ENCODE measurements around the gene MAP7D3. TPM values are rescaled to one million over a fixed set of nuclear protein-coding genes. Genes with fewer than 3 reads are reported as not detected.

MAP7D3 gene
- total and polyA plus RNA-seq, 2 of the 8 experiments (the other 6 are each of a cell fraction or from before 2014, with no cell fraction given) = 4.8 to 19.6 TPM

- DNase-seq (ENCODE audit: low read depth in 1 of 2, low spot score in 2 of 2) = no peak
- no peak overlapping the region for H2BK5ac ChIP-seq (ENCODE audit: low read depth, low read length)
These were observed 9.6 kb upstream of the MAP7D3 start for GRCh38 chrX:136260776-136261175.

More at GRCh38 chrX:136260776-136261175, 9.6 kb upstream of the MAP7D3 start:
- Histone ChIP-seq H4K5ac (ENCODE audit: insufficient read length, low read depth, low read length) (no peak overlapping the region), H3K9me3 (ENCODE audit: insufficient read depth in 2 of 2, low read depth in 1 of 2, low read length in 1 of 2) (no peaks in the 10 kb centered on the region), H3K4me1 (replicated peaks in 1 of 4; ENCODE audit: control insufficient read depth in 3 of 4, insufficient read depth in 4 of 4, low read length in 3 of 4) (no peaks in the 10 kb centered on the region), H4K20me1 (replicated peaks in 1 of 2; ENCODE audit: control insufficient read depth in 1 of 2, insufficient read depth in 2 of 2, low read length in 2 of 2) (no peaks in the 10 kb centered on the region), H2BK20ac (ENCODE audit: low read length) (no peak overlapping the region), H2BK15ac (ENCODE audit: low read length) (no peak overlapping the region), H2BK120ac (replicated peaks; ENCODE audit: low read depth, low read length) (no peak overlapping the region), H2BK12ac (ENCODE audit: low read depth, low read length) (no peak overlapping the region), H2AK5ac (ENCODE audit: low read depth, low read length) (no peak overlapping the region), H3K4ac (replicated peaks; ENCODE audit: insufficient read length, low read depth, low read length) (no peak overlapping the region), H3K14ac (ENCODE audit: insufficient read length) (no peak overlapping the region), H3K36me3 (ENCODE audit: control insufficient read depth in 2 of 4, insufficient read depth in 4 of 4, low read length in 3 of 4) (no peaks in the 10 kb centered on the region), H3K56ac (replicated peaks; ENCODE audit: insufficient read length, low read depth, low read length) (no peak overlapping the region), H2AFZ (ENCODE audit: low read length) (no peak overlapping the region), H3K18ac (ENCODE audit: extremely low read depth, low read length) (no peak overlapping the region), H3K4me2 (ENCODE audit: insufficient read depth in 1 of 2, low read depth in 2 of 2, low read length in 2 of 2) (no peak overlapping the region), H3K27me3 (replicated peaks in 1 of 4; ENCODE audit: control insufficient read depth in 3 of 4, extremely low read depth in 1 of 4, insufficient read depth in 3 of 4, low read length in 3 of 4) (no peaks in the 10 kb centered on the region), H4K91ac (replicated peaks; ENCODE audit: insufficient read length, low read length) (no peak overlapping the region), H3K23ac (ENCODE audit: insufficient read length) (no peak overlapping the region), H3K79me2 (ENCODE audit: control insufficient read depth in 1 of 2, insufficient read depth in 2 of 2, low read length in 2 of 2) (no peaks in the 10 kb centered on the region), H3K27ac (ENCODE audit: low read depth, low read length) (no peak overlapping the region), H3K79me1 (ENCODE audit: low read depth, low read length) (no peaks in the 10 kb centered on the region), H3K4me3 (ENCODE audit: extremely low read depth in 1 of 4, insufficient read depth in 2 of 4, low read depth in 3 of 4, low read length in 4 of 4) (no peak overlapping the region), H4K8ac (ENCODE audit: extremely low read depth, insufficient read depth, low read length) (no peak overlapping the region), H3K23me2 (ENCODE audit: low read depth, low read length) (no peaks in the 10 kb centered on the region), H3K9ac (replicated peaks in 1 of 4; ENCODE audit: extremely low read depth in 1 of 4, low read depth in 3 of 4, low read length in 3 of 4) (no peak overlapping the region)
- FAIRE-seq = no peak
- no peak for TF ChIP-seq NRF1 (IDR thresholded peaks at IDR 0.05; ENCODE audit: low read depth, low read length)
- no peak for TF ChIP-seq RAD21 (IDR thresholded peaks at IDR 0.05 in 1 of 2, conservative IDR thresholded peaks at IDR 0.05 in 1 of 2; ENCODE audit: low read depth in 2 of 2, low read length in 2 of 2)
- TF ChIP-seq MAFK (IDR thresholded peaks at IDR 0.05; ENCODE audit: low read depth, low read length) = no peak
- no peak for TF ChIP-seq RBBP5 (IDR thresholded peaks at IDR 0.05; ENCODE audit: borderline replicate concordance, low read depth, low read length)
- TF ChIP-seq GABPA (IDR thresholded peaks at IDR 0.05; ENCODE audit: borderline replicate concordance, insufficient read depth, low read length) = no peak
- POLR2A ChIA-PET (ENCODE audit: partially characterized antibody) = no interaction called here
- CTCF ChIA-PET (ENCODE audit: partially characterized antibody) = interaction anchor here (1.3 kb wide), 1 partner anchor 8 kb away, joined by 12 read pairs; no protein-coding TSS in a partner anchor
